Jurkat, Clone E6-1 (cell line): ENCODE results near the gene FAM193A.
"Not testable (repeated sequence)": the region's sequence is repeated elsewhere in the genome, so short reads cannot be mapped to it uniquely, and the experiment has no call there.

Experiments
- DNase-seq: peaks from one replicate; pipeline ENCODE4 v3.0.0-alpha.2; 2011; ENCODE audit warnings: low read depth, low spot score
- H3K4me3 ChIP-seq: 2 replicates; pipeline ENCODE4 v1.5.1; 2011; ENCODE audit warnings: mild to moderate bottlenecking, low read length, control low read depth, moderate library complexity

FAM193A gene

GRCh38 chr4:2570551-2571222 is 34.2 kb downstream of the FAM193A start:
- no peak for DNase-seq
- H3K4me3 ChIP-seq, result no peak overlapping the region

GRCh38 chr4:2572076-2572475 is 35.6 kb downstream of the FAM193A start:
- no peak for DNase-seq
- H3K4me3 ChIP-seq, result no peak overlapping the region

- DNase-seq, result no peak
Observed at GRCh38 chr4:2572866-2573265, 36.4 kb downstream of the FAM193A start.

GRCh38 chr4:2574009-2574408 is 37.6 kb downstream of the FAM193A start:
- no peak overlapping the region for H3K4me3 ChIP-seq
- no peak for DNase-seq

More at GRCh38 chr4:2572866-2573265, 36.4 kb downstream of the FAM193A start:
- H3K4me3 ChIP-seq, result no peak overlapping the region

- no peak for DNase-seq
- no peak overlapping the region for H3K4me3 ChIP-seq
Observed at GRCh38 chr4:2574863-2575262, 38.4 kb downstream of the FAM193A start.

- no peak for DNase-seq
- H3K4me3 ChIP-seq, result no peak overlapping the region
Observed at GRCh38 chr4:2576290-2576689, 39.8 kb downstream of the FAM193A start.

- no peak for DNase-seq
- H3K4me3 ChIP-seq, result no peak overlapping the region
Observed at GRCh38 chr4:2578106-2578505, 41.7 kb downstream of the FAM193A start.

GRCh38 chr4:2579910-2580309 is 43.5 kb downstream of the FAM193A start:
- no peak for DNase-seq
- H3K4me3 ChIP-seq, result no peak overlapping the region

- no peak for DNase-seq
- H3K4me3 ChIP-seq, result no peak overlapping the region
Observed at GRCh38 chr4:2583092-2583491, 46.6 kb downstream of the FAM193A start.

GRCh38 chr4:2583517-2583916 is 47.1 kb downstream of the FAM193A start:
- no peak for DNase-seq

GRCh38 chr4:2586502-2586901 is 50.1 kb downstream of the FAM193A start:
- DNase-seq, result no peak
- no peak overlapping the region for H3K4me3 ChIP-seq

More at GRCh38 chr4:2583517-2583916, 47.1 kb downstream of the FAM193A start:
- H3K4me3 ChIP-seq, result no peak overlapping the region

GRCh38 chr4:2587213-2587823 is 50.9 kb downstream of the FAM193A start:
- DNase-seq, result no peak
- no peak overlapping the region for H3K4me3 ChIP-seq

GRCh38 chr4:2588259-2588658 is 51.8 kb downstream of the FAM193A start:
- H3K4me3 ChIP-seq, result no peak overlapping the region
- DNase-seq, result no peak

- no peak overlapping the region for H3K4me3 ChIP-seq
- no peak for DNase-seq
Observed at GRCh38 chr4:2591189-2591588, 54.7 kb downstream of the FAM193A start.

GRCh38 chr4:2592014-2592413 is 55.6 kb downstream of the FAM193A start:
- not testable (repeated sequence) for H3K4me3 ChIP-seq, DNase-seq

- DNase-seq, result no peak
- no peak overlapping the region for H3K4me3 ChIP-seq
Observed at GRCh38 chr4:2592572-2592971, 56.1 kb downstream of the FAM193A start.

- no peak for DNase-seq
- no peak overlapping the region for H3K4me3 ChIP-seq
Observed at GRCh38 chr4:2593003-2593402, 56.6 kb downstream of the FAM193A start.

GRCh38 chr4:2595436-2595835 is 59.0 kb downstream of the FAM193A start:
- H3K4me3 ChIP-seq, result no peak overlapping the region
- no peak for DNase-seq

- no peak for DNase-seq
- H3K4me3 ChIP-seq, result no peak overlapping the region
Observed at GRCh38 chr4:2595952-2596552, 59.6 kb downstream of the FAM193A start.

GRCh38 chr4:2596611-2597010 is 60.2 kb downstream of the FAM193A start:
- no peak for DNase-seq
- no peak overlapping the region for H3K4me3 ChIP-seq
